HepG2 (cell line): ENCODE data around the gene BCAS4. TPM values are rescaled to one million over a fixed set of nuclear protein-coding genes. Genes with fewer than 3 reads are reported as not detected.
"Not testable (repeated sequence)": the region's sequence is repeated elsewhere in the genome, so short reads cannot be mapped to it uniquely, and the experiment has no call there.

Experiments used
- ASH2L ChIP-seq: fragments of 300-600, 200-600 bp; sonication (generic); IDR thresholded peaks from 2 replicates; pipeline ENCODE4 v1.7.0; 2017; ENCODE audit warnings: low read depth, mild to moderate bottlenecking, moderate library complexity, mixed read lengths, low read length; ENCODE audit not compliant: insufficient read length
- BORCS8-MEF2B ChIP-seq: sonication (generic); formaldehyde crosslinking; IDR thresholded peaks from 2 replicates; pipeline ENCODE4 v1.8.0; 2022; ENCODE audit warnings: mild to moderate bottlenecking, missing genetic modification reagents
- GATAD1 ChIP-seq: IDR thresholded peaks from 2 replicates; pipeline ENCODE4 v1.6.1; 2016; ENCODE audit warnings: missing genetic modification reagents, missing compliant biosample characterization
- HOXA5 ChIP-seq: sonication (generic); formaldehyde crosslinking; IDR thresholded peaks from 2 replicates; pipeline ENCODE4 v1.4.0; 2020; ENCODE audit warnings: missing genetic modification reagents
- IRF2 ChIP-seq: IDR thresholded peaks from 2 replicates; pipeline ENCODE4 v1.6.1; 2018; ENCODE audit warnings: missing genetic modification reagents, missing compliant biosample characterization
- KMT2A ChIP-seq: sonication (generic); formaldehyde crosslinking; IDR thresholded peaks from 2 replicates; pipeline ENCODE4 v1.4.0; 2020; ENCODE audit warnings: missing genetic modification reagents
- NCOA2 ChIP-seq: sonication (generic); formaldehyde crosslinking; IDR thresholded peaks from 2 replicates; pipeline ENCODE4 v1.8.0; 2022; ENCODE audit warnings: inconsistent platforms
- SIX1 ChIP-seq: sonication (generic); formaldehyde crosslinking; IDR thresholded peaks from 2 replicates; pipeline ENCODE4 v1.4.0; 2020; ENCODE audit warnings: missing genetic modification reagents, borderline replicate concordance
- SMYD3 ChIP-seq: sonication (generic); formaldehyde crosslinking; IDR thresholded peaks from 2 replicates; pipeline ENCODE4 v1.8.1; 2023; ENCODE audit warnings: mild to moderate bottlenecking, missing genetic modification reagents
- SNAI1 ChIP-seq: sonication (generic); formaldehyde crosslinking; IDR thresholded peaks from 2 replicates; pipeline ENCODE4 v1.5.0; 2020; ENCODE audit warnings: mild to moderate bottlenecking, missing genetic modification reagents, borderline replicate concordance
- SOX13 ChIP-seq, 3 experiments: fragments of 450-650 bp in 1 of 3; sonication (generic) in 1 of 3; formaldehyde crosslinking in 1 of 3; IDR thresholded peaks in 2 of 3; conservative IDR thresholded peaks in 1 of 3; 2 replicates each; pipeline versions ENCODE4 v1.5.0 to v1.6.1; 2016 to 2020; ENCODE audit warnings: antibody characterized with exemption in 1 of 3, mild to moderate bottlenecking in 1 of 3, missing compliant biosample characterization in 1 of 3, missing genetic modification reagents in 1 of 3, moderate library complexity in 1 of 3
- SOX5 ChIP-seq: IDR thresholded peaks from 2 replicates; pipeline ENCODE4 v1.6.1; 2016; ENCODE audit warnings: borderline replicate concordance
- TARDBP ChIP-seq: sonication (generic); formaldehyde crosslinking; IDR thresholded peaks from 2 replicates; pipeline ENCODE4 v1.8.0; 2022; ENCODE audit warnings: mild to moderate bottlenecking, missing genetic modification reagents
- TEF ChIP-seq: sonication (generic); formaldehyde crosslinking; IDR thresholded peaks from 2 replicates; pipeline ENCODE4 v1.5.0; 2020; ENCODE audit warnings: missing genetic modification reagents
- ZNF33B ChIP-seq: sonication (generic); formaldehyde crosslinking; IDR thresholded peaks from 2 replicates; pipeline ENCODE4 v1.5.1; 2020; ENCODE audit warnings: mild to moderate bottlenecking, missing genetic modification reagents
- ZNF431 ChIP-seq: sonication (generic); formaldehyde crosslinking; IDR thresholded peaks from 2 replicates; pipeline ENCODE4 v1.9.0; 2022; ENCODE audit warnings: missing genetic modification reagents, low read depth, mild to moderate bottlenecking, borderline replicate concordance
- ZNF460 ChIP-seq: sonication (generic); formaldehyde crosslinking; IDR thresholded peaks from 2 replicates; pipeline ENCODE4 v1.5.1; 2020; ENCODE audit warnings: missing genetic modification reagents, mild to moderate bottlenecking, borderline replicate concordance
- ZNF503 ChIP-seq: sonication (generic); formaldehyde crosslinking; IDR thresholded peaks from 2 replicates; pipeline ENCODE4 v1.4.0; 2020; ENCODE audit warnings: missing genetic modification reagents
- ZNF547 ChIP-seq: sonication (generic); formaldehyde crosslinking; IDR thresholded peaks from 2 replicates; pipeline ENCODE4 v1.5.1; 2020; ENCODE audit warnings: mild to moderate bottlenecking, missing genetic modification reagents
- polyA plus RNA-seq, 8 experiments: library from polyadenylated mRNA; depleted of rRNA in 3 of 8; stranded (reverse) in 7 of 8; unstranded in 1 of 8; fragments of >200 nt; fragmentation: Illumina TruSeq in 4 of 8; extraction: Trizol in 4 of 8; gene quantifications; 2 replicates each; pipeline versions ENCODE4 v1.2.1 to v1.2.3, GENCODE V29; 2011 to 2016; ENCODE audit warnings: low read depth in 4 of 8, missing spikeins in 1 of 8, mixed read lengths in 1 of 8; ENCODE audit not compliant: insufficient read depth in 1 of 8
- total RNA-seq, 5 experiments: library from RNA; depleted of rRNA; stranded (reverse); fragments of >200 nt; fragmentation: Illumina TruSeq; extraction: Trizol; gene quantifications; 2 replicates each; pipeline ENCODE4 v1.2.3, GENCODE V29; 2016; ENCODE audit warnings: low read depth in 1 of 5
- TF ChIP-seq, protein P1 (sequence below): sonication (generic); formaldehyde crosslinking; IDR thresholded peaks from 2 replicates; pipeline ENCODE4 v1.4.0; 2020; ENCODE audit warnings: missing genetic modification reagents
- TF ChIP-seq, protein P2 (sequence below): sonication (generic); formaldehyde crosslinking; IDR thresholded peaks from 2 replicates; pipeline ENCODE4 v1.5.0; 2020; ENCODE audit warnings: mild to moderate bottlenecking, missing genetic modification reagents, moderate library complexity

BCAS4 gene
- total and polyA plus RNA-seq, 2 of the 13 experiments (the other 11 are each of a cell fraction or from before 2014, with no cell fraction given): 7.2 to 8.0 TPM

GRCh38 chr20:50763550-50764458 lies 31.1 kb upstream of the BCAS4 start (continued):
- TF ChIP-seq ZNF33B (CRISPR knock-in tag): peak; percentile 68; the same call in 1 of the 2 replicates
- TF ChIP-seq TEF: 0 out of 2 replicates have a peak, but pooled peaks have one; percentile 41
- TF ChIP-seq TARDBP (CRISPR knock-in tag): peak; percentile 54; the same call in 1 of the 2 replicates
- peak; percentile 89 for TF ChIP-seq ZNF460 (CRISPR knock-in tag)
- TF ChIP-seq, protein P1, sequence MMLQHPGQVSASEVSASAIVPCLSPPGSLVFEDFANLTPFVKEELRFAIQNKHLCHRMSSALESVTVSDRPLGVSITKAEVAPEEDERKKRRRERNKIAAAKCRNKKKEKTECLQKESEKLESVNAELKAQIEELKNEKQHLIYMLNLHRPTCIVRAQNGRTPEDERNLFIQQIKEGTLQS (CRISPR knock-in tag): peak; percentile 94
- 0 out of 2 replicates have a peak, but pooled peaks have one; percentile 64 for TF ChIP-seq SMYD3
- peak; percentile 67 for TF ChIP-seq ASH2L
- peak; percentile 10; the same call in 1 of the 2 replicates for TF ChIP-seq ZNF547 (CRISPR knock-in tag)
- TF ChIP-seq ZNF431 (CRISPR knock-in tag): peak; percentile 38; the same call in 1 of the 2 replicates
- TF ChIP-seq NCOA2 (CRISPR knock-in tag): peak; percentile 45
- peak; percentile 32 for TF ChIP-seq BORCS8-MEF2B (CRISPR knock-in tag)
- 0 out of 2 replicates have a peak, but pooled peaks have one; percentile 16 for TF ChIP-seq HOXA5 (CRISPR knock-in tag)
- peak; percentile 95 for TF ChIP-seq SIX1 (CRISPR knock-in tag)
- TF ChIP-seq IRF2 (CRISPR knock-in tag): peak; percentile 69
- TF ChIP-seq, protein P2, sequence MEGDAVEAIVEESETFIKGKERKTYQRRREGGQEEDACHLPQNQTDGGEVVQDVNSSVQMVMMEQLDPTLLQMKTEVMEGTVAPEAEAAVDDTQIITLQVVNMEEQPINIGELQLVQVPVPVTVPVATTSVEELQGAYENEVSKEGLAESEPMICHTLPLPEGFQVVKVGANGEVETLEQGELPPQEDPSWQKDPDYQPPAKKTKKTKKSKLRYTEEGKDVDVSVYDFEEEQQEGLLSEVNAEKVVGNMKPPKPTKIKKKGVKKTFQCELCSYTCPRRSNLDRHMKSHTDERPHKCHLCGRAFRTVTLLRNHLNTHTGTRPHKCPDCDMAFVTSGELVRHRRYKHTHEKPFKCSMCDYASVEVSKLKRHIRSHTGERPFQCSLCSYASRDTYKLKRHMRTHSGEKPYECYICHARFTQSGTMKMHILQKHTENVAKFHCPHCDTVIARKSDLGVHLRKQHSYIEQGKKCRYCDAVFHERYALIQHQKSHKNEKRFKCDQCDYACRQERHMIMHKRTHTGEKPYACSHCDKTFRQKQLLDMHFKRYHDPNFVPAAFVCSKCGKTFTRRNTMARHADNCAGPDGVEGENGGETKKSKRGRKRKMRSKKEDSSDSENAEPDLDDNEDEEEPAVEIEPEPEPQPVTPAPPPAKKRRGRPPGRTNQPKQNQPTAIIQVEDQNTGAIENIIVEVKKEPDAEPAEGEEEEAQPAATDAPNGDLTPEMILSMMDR: peak; percentile 15; the same call in 1 of the 2 replicates
- TF ChIP-seq GATAD1 (CRISPR knock-in tag): peak; percentile 50; the same call in 1 of the 2 replicates
- TF ChIP-seq SNAI1 (CRISPR knock-in tag): 0 out of 2 replicates have a peak, but pooled peaks have one; percentile 16
- TF ChIP-seq KMT2A (CRISPR knock-in tag): peak; percentile 24; the same call in 1 of the 2 replicates
- TF ChIP-seq SOX13 (IDR thresholded peaks at IDR 0.05): not testable (repeated sequence)
- peak in 1 of 2 experiments; percentile 79; a peak in 2 of 4 replicates for TF ChIP-seq SOX13 (CRISPR knock-in tag; conservative IDR thresholded peaks at IDR 0.05 in 1 of 2, IDR thresholded peaks at IDR 0.05 in 1 of 2)
- TF ChIP-seq SOX5 (CRISPR knock-in tag): peak; percentile 70
- peak; percentile 33; the same call in 1 of the 2 replicates for TF ChIP-seq ZNF503 (CRISPR knock-in tag)
